GM12878 (cell line): Measurements from ENCODE around the gene SKOR2. TPM values are rescaled to one million over a fixed set of nuclear protein-coding genes. Genes with fewer than 3 reads are reported as not detected.
"Not testable (repeated sequence)": the region's sequence is repeated elsewhere in the genome, so short reads cannot be mapped to it uniquely, and the experiment has no call there.

ENCODE experiments used
- ATAC-seq: fragments of 200-7000 bp; cut with Tn5 transposase; 3 replicates; pipeline ENCODE4 v1.9.1; 2020; ENCODE audit warnings: mild to moderate bottlenecking, moderate library complexity
- BruUV-seq: library from RNA; stranded (reverse); fragments of 400-500 nt; replicated peaks from 2 replicates; lab custom pipeline; 2021; lab: Mats Ljungman, UMichigan
- CTCF ChIA-PET: fragments of 300-600 bp; sonication (Branson Sonifier 250); formaldehyde crosslinking; extraction: SDS; loops from one replicate; lab custom pipeline; 2021; ENCODE audit warnings: inconsistent platforms; lab: Yijun Ruan, JAX
- POLR2A ChIA-PET: fragments of 350-600 bp; formaldehyde crosslinking; extraction: SDS; loops from one replicate; lab custom pipeline; 2021; ENCODE audit warnings: inconsistent platforms; lab: Charles Lee
- RAD21 ChIA-PET: fragments of 300-600 bp; sonication (Branson Sonifier 250); formaldehyde crosslinking; loops from one replicate; lab custom pipeline; 2023; ENCODE audit warnings: antibody characterized with exemption; ENCODE audit not compliant: unreplicated experiment; lab: Charles Lee
- SMC1A ChIA-PET: fragments of 300-600 bp; sonication (Branson Sonifier 250); formaldehyde crosslinking; loops from one replicate; lab custom pipeline; 2023; ENCODE audit not compliant: unreplicated experiment, uncharacterized antibody; lab: Charles Lee
- DNase-seq: peaks from one replicate; pipeline ENCODE4 v3.0.0-alpha.2; 2011; ENCODE audit warnings: low read depth, low spot score
- FAIRE-seq: peaks from 3 replicates; lab custom pipeline; 2011; peaks lifted over from hg19 to GRCh38; lab: Jason Lieb, UNC
- H2AFZ ChIP-seq: 2 replicates; pipeline ENCODE4 v1.6.0; 2011; ENCODE audit warnings: low read depth, low read length, control low read depth; ENCODE audit not compliant: control insufficient read depth
- H3K27ac ChIP-seq: 2 replicates; pipeline ENCODE4 v1.5.1; 2011; ENCODE audit warnings: control low read depth; ENCODE audit not compliant: control insufficient read depth, insufficient read depth
- H3K27me3 ChIP-seq, 2 experiments: replicated peaks in 1 of 2; 2 replicates each; pipeline versions ENCODE4 v1.6.0 to v1.6.1; 2011; ENCODE audit warnings: low read length in 1 of 2; ENCODE audit not compliant: control insufficient read depth in 2 of 2, insufficient read depth in 2 of 2
- H3K36me3 ChIP-seq, 2 experiments: 2 replicates each; pipeline ENCODE4 v1.5.1; 2011; ENCODE audit warnings: low read length in 1 of 2; ENCODE audit not compliant: control insufficient read depth in 2 of 2, insufficient read depth in 2 of 2
- H3K4me1 ChIP-seq: 2 replicates; pipeline ENCODE4 v1.6.1; 2011; ENCODE audit warnings: mild to moderate bottlenecking, low read length, moderate library complexity, mixed read lengths; ENCODE audit not compliant: control insufficient read depth, insufficient read depth
- H3K4me2 ChIP-seq: 2 replicates; pipeline ENCODE4 v1.6.0; 2011; ENCODE audit warnings: control low read depth; ENCODE audit not compliant: control insufficient read depth, insufficient read depth
- H3K4me3 ChIP-seq: fragments of 200-600 bp; sonication (generic); 2 replicates; pipeline ENCODE4 v1.5.1; 2016
- H3K79me2 ChIP-seq: 2 replicates; pipeline ENCODE4 v1.6.0; 2011; ENCODE audit warnings: low read length; ENCODE audit not compliant: control insufficient read depth, insufficient read depth
- H3K9ac ChIP-seq: 2 replicates; pipeline ENCODE4 v1.8.0; 2011; ENCODE audit warnings: low read length, control low read depth, mixed read lengths; ENCODE audit not compliant: control insufficient read depth, insufficient read depth
- H3K9me3 ChIP-seq: replicated peaks from 3 replicates; pipeline ENCODE4 v1.5.1; 2011; ENCODE audit warnings: mild to moderate bottlenecking, low read length; ENCODE audit not compliant: control insufficient read depth, insufficient read depth
- H4K20me1 ChIP-seq: 2 replicates; pipeline ENCODE4 v1.6.0; 2011; ENCODE audit not compliant: control insufficient read depth, insufficient read depth
- ETV6 ChIP-seq, 2 experiments: fragments of 450-650 bp in 1 of 2; IDR thresholded peaks in 1 of 2; conservative IDR thresholded peaks in 1 of 2; 2 replicates each; pipeline ENCODE4 v1.6.1; 2014; ENCODE audit warnings: antibody characterized with exemption in 1 of 2, borderline replicate concordance in 1 of 2, low read depth in 1 of 2, mild to moderate bottlenecking in 1 of 2, moderate library complexity in 1 of 2
- NFYA ChIP-seq: IDR thresholded peaks from 2 replicates; pipeline ENCODE4 v1.6.1; 2011; ENCODE audit warnings: low read depth, mild to moderate bottlenecking, low read length, improper control_type of control experiment, borderline replicate concordance
- NR2C2 ChIP-seq: IDR thresholded peaks from 2 replicates; pipeline ENCODE4 v1.6.1; 2011; ENCODE audit warnings: borderline replicate concordance, low read depth; ENCODE audit not compliant: control insufficient read depth, insufficient read length
- POLR2A ChIP-seq: IDR thresholded peaks from 2 replicates; pipeline ENCODE4 v1.6.1; 2011; ENCODE audit warnings: low read depth, mild to moderate bottlenecking, low read length
- RB1 ChIP-seq: fragments of 450-650 bp; formaldehyde crosslinking; IDR thresholded peaks from 2 replicates; pipeline ENCODE4 v1.6.1; 2017; ENCODE audit warnings: mild to moderate bottlenecking, borderline replicate concordance
- YBX1 ChIP-seq: fragments of 450-650 bp; IDR thresholded peaks from 2 replicates; pipeline ENCODE4 v1.6.1; 2016; ENCODE audit warnings: antibody characterized with exemption
- ZNF622 ChIP-seq: fragments of 450-650 bp; IDR thresholded peaks from 2 replicates; pipeline ENCODE4 v1.6.1; 2017; ENCODE audit warnings: mild to moderate bottlenecking, inconsistent platforms
- WGBS: methylation state at CpG from one replicate; pipeline ENCODE4 v1.1.6; 2016; ENCODE audit warnings: low lambda C conversion rate; ENCODE audit not compliant: insufficient replicate concordance, insufficient coverage; ENCODE audit errors: missing lambda C conversion rate; 5-methylcytosine and 5-hydroxymethylcytosine counted together
- in situ Hi-C: fragments of 300-500 bp; cut with MboI; formaldehyde crosslinking; loops from 9 replicates; pipeline ENCODE4 v1.14.3; 2018; ENCODE audit warnings: mixed read lengths
- intact Hi-C: fragments of 100-400 bp; cut with micrococcal nuclease; formaldehyde crosslinking; loops from one replicate; pipeline ENCODE4 v1.14.2; 2022; ENCODE audit not compliant: unreplicated experiment
- polyA plus RNA-seq, 11 experiments: library from polyadenylated mRNA; depleted of rRNA in 4 of 11; unstranded in 6 of 11; stranded (reverse) in 5 of 11; fragments of >200 nt; fragmentation: Nextera tagmentation in 4 of 11; fragmentation: Illumina TruSeq in 1 of 11; extraction: Ambion mirVana in 4 of 11; extraction: Trizol in 1 of 11; gene quantifications; 1 replicate in 1 of 11; 2 replicates in 10 of 11; pipeline versions ENCODE4 v1.2.1 to v1.2.3, GENCODE V29; 2011 to 2016; ENCODE audit warnings: inconsistent platforms in 2 of 11, missing spikeins in 2 of 11, low read depth in 1 of 11
- total RNA-seq, 4 experiments: library from RNA; depleted of rRNA in 3 of 4; stranded (reverse); fragments of >200 nt in 3 of 4; fragmentation: Illumina TruSeq in 1 of 4; extraction: Trizol in 1 of 4; gene quantifications; 2 replicates each; pipeline versions ENCODE4 v1.2.1 to v1.2.3, GENCODE V29; 2013 to 2021
- TF ChIP-seq, protein P1 (sequence below): IDR thresholded peaks from 2 replicates; pipeline ENCODE4 v1.6.1; 2012; ENCODE audit warnings: low read length, inconsistent platforms

SKOR2 gene
- total and polyA plus RNA-seq, 10 of the 15 experiments (the other 5 are each of a cell fraction or from before 2014, with no cell fraction given): not detected

DNA sequence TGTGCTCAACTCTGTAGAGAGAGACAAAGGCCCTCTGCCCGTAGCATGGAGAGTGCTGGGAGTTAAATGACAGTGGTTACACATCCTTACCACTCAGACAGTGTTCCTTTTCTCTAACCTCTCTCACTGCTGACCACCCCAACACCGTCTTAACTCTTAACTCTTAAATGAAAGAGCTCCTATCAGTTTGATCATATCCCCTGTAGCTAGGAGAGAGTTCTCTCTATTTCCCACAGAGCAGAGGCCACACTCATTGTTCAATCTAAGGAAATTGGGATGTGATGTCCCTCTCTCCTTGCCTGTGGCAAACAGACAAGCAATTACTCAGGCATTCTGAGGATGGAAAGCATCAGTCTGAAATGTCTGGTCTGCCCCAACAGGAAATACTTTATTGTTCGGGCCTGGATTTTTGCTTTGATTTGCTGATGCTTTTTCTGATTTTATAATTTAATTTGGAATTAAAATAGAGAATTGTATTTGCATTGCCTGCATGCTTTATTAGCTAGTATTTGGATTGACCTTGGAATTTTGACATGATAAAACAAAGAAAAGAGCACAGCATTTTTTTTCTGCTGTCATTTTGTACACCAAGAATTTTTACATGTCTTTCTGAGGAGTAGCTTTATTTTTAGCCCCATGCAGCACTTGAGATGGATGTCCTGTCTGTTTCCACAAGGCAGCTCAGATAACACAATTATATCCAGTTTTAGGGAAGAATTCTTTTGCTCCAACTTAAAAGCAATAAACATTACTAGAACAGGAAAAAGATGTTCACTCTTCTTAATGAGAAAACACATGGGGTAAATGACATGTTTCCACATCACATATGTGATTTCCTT is 47.6 kb downstream of the SKOR2 start (continued):
- TF ChIP-seq, protein P1, sequence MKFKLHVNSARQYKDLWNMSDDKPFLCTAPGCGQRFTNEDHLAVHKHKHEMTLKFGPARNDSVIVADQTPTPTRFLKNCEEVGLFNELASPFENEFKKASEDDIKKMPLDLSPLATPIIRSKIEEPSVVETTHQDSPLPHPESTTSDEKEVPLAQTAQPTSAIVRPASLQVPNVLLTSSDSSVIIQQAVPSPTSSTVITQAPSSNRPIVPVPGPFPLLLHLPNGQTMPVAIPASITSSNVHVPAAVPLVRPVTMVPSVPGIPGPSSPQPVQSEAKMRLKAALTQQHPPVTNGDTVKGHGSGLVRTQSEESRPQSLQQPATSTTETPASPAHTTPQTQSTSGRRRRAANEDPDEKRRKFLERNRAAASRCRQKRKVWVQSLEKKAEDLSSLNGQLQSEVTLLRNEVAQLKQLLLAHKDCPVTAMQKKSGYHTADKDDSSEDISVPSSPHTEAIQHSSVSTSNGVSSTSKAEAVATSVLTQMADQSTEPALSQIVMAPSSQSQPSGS: no peak
- TF ChIP-seq RB1 (no peak), NFYA (no peak), POLR2A (no peak), NR2C2 (no peak), ZNF622 (no peak), ETV6 (conservative IDR thresholded peaks at IDR 0.05 in 1 of 2, IDR thresholded peaks at IDR 0.05 in 1 of 2; ENCODE audit: borderline replicate concordance in 1 of 2, low read depth in 1 of 2) (no peak), YBX1 (no peak)

DNA sequence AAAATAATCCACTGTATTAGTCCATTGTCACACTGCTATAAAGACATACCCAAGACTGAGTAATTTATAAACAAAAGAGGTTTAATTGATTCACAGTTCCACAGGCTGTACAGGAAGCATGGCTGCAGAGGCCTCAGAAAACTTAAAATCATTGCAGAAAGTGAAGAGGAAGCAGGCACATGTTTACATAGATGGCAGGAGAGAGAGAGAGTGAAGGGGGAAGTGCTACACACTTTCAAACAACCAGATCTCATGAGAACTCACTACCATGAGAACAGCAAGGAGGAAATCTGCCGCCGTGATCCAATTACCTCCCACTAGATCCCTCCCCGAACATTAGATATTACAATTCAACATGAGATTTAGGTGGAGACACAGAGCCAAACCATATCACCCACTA is 55.5 kb downstream of the SKOR2 start:
- H3K9ac ChIP-seq, BruUV-seq, POLR2A ChIA-PET, H3K9me3 ChIP-seq, H3K4me3 ChIP-seq, DNase-seq, intact Hi-C loops, H3K4me2 ChIP-seq, H3K79me2 ChIP-seq, H3K4me1 ChIP-seq, H3K27me3 ChIP-seq, H4K20me1 ChIP-seq, ATAC-seq, H3K27ac ChIP-seq, H2AFZ ChIP-seq, FAIRE-seq, H3K36me3 ChIP-seq, in situ Hi-C loops: not testable (repeated sequence)
- ChIA-PET SMC1A (interaction anchor here (1.7 kb wide), 1 partner anchor 9 kb away, joined by 8 read pairs; no protein-coding TSS in a partner anchor), CTCF (interaction anchor here (1.3 kb wide), 1 partner anchor 8 kb away, joined by 4 read pairs; no protein-coding TSS in a partner anchor), RAD21 (interaction anchor here (1.1 kb wide), 1 partner anchor 97 kb away, joined by 4 read pairs; no protein-coding TSS in a partner anchor)
- 75% methylated on average over 3 of the region's 3 CpGs for WGBS
